ENCODE measurements around the gene ALAS1.
"Not testable (repeated sequence)": the region's sequence is repeated elsewhere in the genome, so short reads cannot be mapped to it uniquely, and the experiment has no call there.

Gene ALAS1

DNA sequence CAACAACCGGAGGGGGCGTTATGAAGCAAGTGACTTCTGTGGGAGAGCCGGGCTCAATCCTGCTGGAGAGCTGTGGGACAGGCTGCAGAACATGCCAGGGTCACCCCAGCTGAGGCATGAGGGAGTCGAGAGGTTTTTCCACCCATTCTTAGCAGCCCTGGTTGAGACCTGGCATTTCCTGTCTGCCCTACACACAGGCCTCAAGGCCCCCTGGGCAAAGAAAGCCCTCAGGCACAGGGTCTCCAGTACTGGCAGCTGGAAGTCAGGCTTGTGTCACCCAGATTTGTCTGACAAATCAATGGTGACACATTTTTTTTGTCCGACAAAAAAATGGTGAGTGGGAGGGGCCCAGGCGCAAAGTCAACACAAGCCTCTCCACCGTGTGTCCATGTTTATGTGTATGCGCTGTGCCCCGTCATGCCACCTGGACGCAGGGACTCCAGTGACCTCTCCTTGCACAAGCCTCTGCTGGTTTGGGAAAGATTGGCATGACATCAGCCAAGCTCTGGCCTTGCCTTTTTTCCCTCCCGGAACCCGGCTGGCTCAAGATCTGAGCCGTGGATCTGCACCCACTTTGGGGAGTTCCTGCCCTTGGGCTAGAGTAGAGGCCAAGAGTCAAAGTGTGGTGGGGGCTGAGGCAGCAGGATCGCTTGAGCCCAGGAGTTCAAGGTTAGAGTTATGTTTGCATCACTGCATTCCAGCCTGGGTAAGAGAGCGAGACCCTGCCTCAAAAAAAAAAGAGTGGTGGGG, 20.8 kb upstream of the ALAS1 start:
- no peak for DNase-seq (ENCODE audit: low read depth)

GRCh38 chr3:52177701-52178042, 20.3 kb upstream of the ALAS1 start:
- DNase-seq (ENCODE audit: low read depth), result no peak

- DNase-seq (ENCODE audit: low read depth), result not testable (repeated sequence)
These were observed 19.8 kb upstream of the ALAS1 start for GRCh38 chr3:52178126-52178525.

- DNase-seq (ENCODE audit: low read depth), result no peak
These were observed 19.4 kb upstream of the ALAS1 start for GRCh38 chr3:52178537-52178936.

DNA sequence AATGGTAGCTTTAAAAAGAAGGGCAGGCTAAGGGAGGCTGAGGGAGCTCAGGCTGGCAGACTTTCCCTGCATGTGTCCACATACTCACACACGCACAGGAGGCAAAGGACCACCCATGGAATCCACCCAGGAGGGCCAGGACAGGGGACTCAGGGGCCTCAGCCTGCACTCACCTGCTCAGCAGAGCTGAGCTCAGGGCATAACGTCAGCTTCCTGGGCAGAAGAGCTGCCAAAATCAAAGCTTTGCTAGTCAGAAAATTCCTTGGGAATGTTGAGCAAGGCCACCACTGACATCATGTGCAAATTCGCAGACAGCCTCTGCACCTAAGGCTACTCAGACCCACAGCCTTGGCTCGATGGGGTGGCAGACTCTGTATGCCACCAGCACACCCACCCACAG, 16.4 kb upstream of the ALAS1 start:
- no peak for DNase-seq (ENCODE audit: low read depth)

DNA sequence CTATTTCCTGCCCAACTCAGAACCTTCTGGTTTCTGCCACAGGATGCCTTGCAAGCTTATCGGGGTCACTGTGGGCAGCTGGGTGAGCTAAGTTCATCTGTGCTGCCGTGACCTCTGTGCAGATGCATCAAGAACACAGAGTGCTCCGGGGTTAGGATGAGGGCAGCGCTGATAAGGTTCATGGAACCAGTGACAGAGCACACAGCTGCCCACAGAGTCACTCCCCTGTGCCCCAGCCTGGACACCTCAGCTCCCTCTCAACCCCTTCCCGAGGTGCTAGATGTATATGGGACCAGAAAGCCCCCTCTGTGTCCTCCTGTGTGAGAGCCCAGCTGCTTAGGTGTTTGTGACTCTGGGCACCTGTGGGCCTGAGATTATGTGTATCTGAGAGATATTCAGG, 15.8 kb upstream of the ALAS1 start:
- DNase-seq (ENCODE audit: low read depth), result no peak

DNA sequence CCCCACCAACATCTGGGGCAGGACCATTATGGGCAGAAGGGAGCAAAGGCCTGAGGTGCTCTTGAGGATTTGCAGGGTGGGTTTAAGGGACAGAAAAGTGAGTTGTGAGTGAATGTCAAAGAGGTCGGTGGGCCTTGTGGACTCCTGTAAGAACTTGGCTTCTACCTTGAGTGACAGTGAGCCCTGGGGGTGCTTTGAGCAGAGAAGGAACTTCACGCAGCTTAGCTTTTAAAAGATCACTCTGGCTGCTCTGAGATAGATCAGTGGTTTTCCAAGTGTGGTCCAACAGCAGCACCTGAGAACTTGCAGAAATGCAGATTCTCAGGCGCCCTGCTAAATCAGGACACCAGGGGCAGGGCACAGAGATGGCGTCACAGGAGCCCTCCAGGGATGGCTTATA, 15.3 kb upstream of the ALAS1 start:
- DNase-seq (ENCODE audit: low read depth), result no peak

- DNase-seq (ENCODE audit: low read depth), result no peak
These were observed 14.0 kb upstream of the ALAS1 start for GRCh38 chr3:52183786-52184445.

- no peak for DNase-seq (ENCODE audit: low read depth)
These were observed 13.3 kb upstream of the ALAS1 start for GRCh38 chr3:52184690-52185089.

DNA sequence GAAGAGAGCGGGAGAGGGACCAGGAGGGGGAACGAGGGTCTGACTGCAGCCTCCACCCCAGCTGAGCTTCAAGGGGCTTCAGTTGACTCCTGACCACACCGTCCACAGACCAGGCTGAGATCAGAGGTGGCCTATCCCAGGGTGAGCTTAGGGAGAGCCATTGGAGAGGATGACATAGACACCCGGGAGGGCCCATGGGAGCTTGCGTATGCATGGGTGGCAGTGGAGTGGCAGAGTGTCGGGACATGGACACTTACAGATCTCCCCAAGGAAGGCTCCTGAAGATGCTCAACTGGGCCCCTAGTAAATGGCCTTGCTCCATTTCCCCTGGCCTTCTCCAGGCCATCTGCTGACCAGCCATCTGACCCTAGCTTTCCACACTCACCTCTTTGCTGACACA, 12.6 kb upstream of the ALAS1 start:
- no peak for DNase-seq (ENCODE audit: low read depth)

- DNase-seq (ENCODE audit: low read depth), result no peak
These were observed 12.1 kb upstream of the ALAS1 start for GRCh38 chr3:52185837-52186236.

DNA sequence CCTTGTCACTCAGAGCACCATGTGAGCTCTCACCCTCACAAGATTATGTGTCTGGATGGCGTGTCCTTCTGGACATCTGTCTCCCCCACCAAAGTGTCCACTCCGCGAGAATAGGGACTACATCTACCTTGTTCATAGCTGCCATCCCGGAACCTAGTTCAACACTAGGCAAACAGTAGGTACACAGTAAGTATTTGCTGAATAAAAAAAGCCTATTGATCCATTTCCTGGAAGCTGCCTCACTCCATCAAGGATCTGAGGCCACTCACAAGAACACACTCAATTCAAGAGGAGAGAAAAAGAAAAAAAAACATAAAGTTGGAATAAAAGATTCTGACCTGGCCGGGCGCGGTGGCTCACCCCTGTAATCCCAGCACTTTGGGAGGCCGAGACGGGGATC, 11.2 kb upstream of the ALAS1 start:
- no peak for DNase-seq (ENCODE audit: low read depth)

DNA sequence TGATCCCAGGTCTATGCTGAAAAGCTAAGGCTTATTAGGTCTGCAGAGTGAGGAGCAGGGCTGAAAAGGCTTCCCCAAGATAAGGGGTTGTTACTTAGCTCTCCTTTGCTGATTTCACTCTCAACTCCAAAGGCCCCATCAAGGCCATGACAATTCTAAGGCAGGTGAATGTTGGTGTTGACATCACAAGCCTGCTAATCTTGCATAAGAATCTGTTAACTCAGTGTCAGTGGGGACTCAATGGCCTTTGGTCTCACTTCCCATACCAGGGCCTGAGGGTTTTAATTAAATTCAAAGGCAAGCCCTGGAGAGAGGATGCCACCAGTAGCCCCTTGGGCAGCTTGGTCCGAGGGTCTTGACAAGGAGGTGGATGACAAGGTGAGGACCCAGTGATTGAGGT, 9.4 kb upstream of the ALAS1 start:
- DNase-seq (ENCODE audit: low read depth), result no peak

- DNase-seq (ENCODE audit: low read depth), result peak; percentile 57
These were observed 7.5 kb upstream of the ALAS1 start for GRCh38 chr3:52190294-52191074.

DNA sequence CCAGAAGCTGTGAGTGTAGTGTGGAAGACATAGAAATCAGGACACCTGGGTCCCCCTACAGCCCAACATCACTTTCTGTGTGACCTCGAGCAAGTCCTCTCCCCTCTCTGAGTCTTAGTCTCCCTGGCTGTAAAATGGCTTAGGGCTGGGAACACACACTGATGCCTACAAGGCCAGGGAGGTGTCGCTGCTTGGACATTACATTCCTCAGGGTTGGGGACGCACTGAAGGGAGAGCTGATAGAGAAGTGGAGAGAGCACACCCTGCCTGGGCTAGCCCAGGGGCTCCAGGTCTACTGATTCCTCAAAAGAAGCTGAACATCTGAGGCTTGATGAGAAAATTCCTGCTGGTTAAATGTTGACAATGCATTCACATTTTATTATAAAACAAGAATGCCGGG, 6.3 kb upstream of the ALAS1 start:
- DNase-seq (ENCODE audit: low read depth), result no peak

DNA sequence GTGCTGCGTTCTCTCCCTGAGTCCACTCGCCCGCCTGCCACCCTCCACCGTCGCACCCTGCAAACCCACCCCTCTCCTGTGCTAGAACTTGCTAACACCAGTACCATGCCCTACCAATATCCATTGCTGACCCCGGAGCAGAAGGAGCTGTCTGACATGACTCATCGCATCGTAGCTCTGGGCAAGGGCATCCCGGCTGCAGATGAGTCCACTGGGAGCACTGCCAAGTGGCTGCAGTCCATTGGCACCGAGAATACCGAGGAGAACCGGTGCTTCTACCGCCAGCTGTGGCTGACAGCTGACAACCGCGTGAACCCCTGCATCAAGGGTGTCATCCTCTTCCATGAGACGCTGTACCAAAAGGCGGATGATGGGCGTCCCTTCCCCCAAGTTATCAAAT, 4.9 kb upstream of the ALAS1 start:
- DNase-seq (ENCODE audit: low read depth), result peak; percentile 49

- DNase-seq (ENCODE audit: low read depth), result no peak
These were observed 3.3 kb upstream of the ALAS1 start for GRCh38 chr3:52194485-52195290.

GRCh38 chr3:52195291-52195597, 2.7 kb upstream of the ALAS1 start:
- no peak for DNase-seq (ENCODE audit: low read depth)

GRCh38 chr3:52195823-52196331, 2.1 kb upstream of the ALAS1 start:
- peak; percentile 18 for DNase-seq (ENCODE audit: low read depth)

DNA sequence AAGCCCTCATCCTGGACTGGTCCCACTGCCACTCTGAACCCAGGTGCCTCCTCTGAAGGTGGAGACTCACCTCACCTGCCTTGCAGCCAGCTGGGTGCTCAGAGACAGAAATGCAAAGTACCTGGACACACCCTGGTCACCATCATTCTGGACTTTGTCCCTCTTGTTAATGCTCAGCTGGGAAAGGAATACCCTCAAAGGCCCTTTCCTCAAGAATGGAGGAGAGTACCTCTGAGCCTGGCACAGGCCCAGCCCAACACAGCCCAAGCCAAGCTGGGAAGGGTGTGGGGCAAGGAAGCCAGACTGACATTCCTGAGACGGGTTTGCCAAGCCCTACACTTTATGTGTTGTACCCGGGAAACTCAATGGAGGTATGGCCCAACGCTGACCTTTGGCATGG, 983 bp upstream of the ALAS1 start:
- no peak for DNase-seq (ENCODE audit: low read depth)

- DNase-seq (ENCODE audit: low read depth), result no peak
These were observed 490 bp upstream of the ALAS1 start for GRCh38 chr3:52197499-52197841.

All from fibroblast of the conjunctiva (primary cell).